AG09309 (cell line): ENCODE measurements around the gene CLNK.

Experiments
- DNase-seq: peaks from one replicate; pipeline ENCODE4 v3.0.0-alpha.2; 2010; ENCODE audit warnings: low read depth
- H3K4me3 ChIP-seq: 2 replicates; pipeline ENCODE4 v1.5.1; 2011; ENCODE audit warnings: mild to moderate bottlenecking, low read depth, low read length, moderate library complexity; ENCODE audit not compliant: control insufficient read depth
- CTCF ChIP-seq: IDR thresholded peaks from 2 replicates; pipeline ENCODE4 v1.5.1; 2011; ENCODE audit warnings: mild to moderate bottlenecking, low read depth, low read length, inconsistent platforms; ENCODE audit not compliant: insufficient read depth, control insufficient read depth; ENCODE audit errors: missing control alignments

The CLNK gene

GRCh38 chr4:10643600-10644425, 40.8 kb downstream of the CLNK start:
- TF ChIP-seq CTCF = no peak
- DNase-seq = no peak

GRCh38 chr4:10640561-10641201, 43.9 kb downstream of the CLNK start:
- H3K4me3 ChIP-seq = no peak overlapping the region
- DNase-seq = no peak
- TF ChIP-seq CTCF = no peak

More at GRCh38 chr4:10643600-10644425, 40.8 kb downstream of the CLNK start:
- no peak overlapping the region for H3K4me3 ChIP-seq

GRCh38 chr4:10639664-10640063, 44.9 kb downstream of the CLNK start:
- peak; percentile 10 for DNase-seq
- no peak overlapping the region for H3K4me3 ChIP-seq
- TF ChIP-seq CTCF = no peak

- DNase-seq = no peak
- no peak overlapping the region for H3K4me3 ChIP-seq
- TF ChIP-seq CTCF = no peak
Measured at GRCh38 chr4:10639100-10639499, 45.5 kb downstream of the CLNK start.

GRCh38 chr4:10635091-10635490, 49.5 kb downstream of the CLNK start:
- TF ChIP-seq CTCF = no peak
- no peak overlapping the region for H3K4me3 ChIP-seq
- no peak for DNase-seq

- TF ChIP-seq CTCF = no peak
Measured at GRCh38 chr4:10629394-10629793, 55.2 kb downstream of the CLNK start.

More at GRCh38 chr4:10629394-10629793, 55.2 kb downstream of the CLNK start:
- no peak for DNase-seq
- H3K4me3 ChIP-seq = no peak overlapping the region
